Esophagus muscularis mucosa (tissue), 4 donors: ENCODE data around the gene RNF157. TPM values are rescaled to one million over a fixed set of nuclear protein-coding genes. Genes with fewer than 3 reads are reported as not detected.
A peak's percentile ranks its signal among the peaks of the same experiment; 100 is the strongest.
"Not testable (repeated sequence)": the region's sequence is repeated elsewhere in the genome, so short reads cannot be mapped to it uniquely, and the experiment has no call there.

Source experiments
- DNase-seq: peaks from one replicate; pipeline ENCODE4 v3.0.0-alpha.2; 2017; ENCODE audit errors: extremely low spot score
- H3K27ac ChIP-seq, 4 donors: fragments of 200-600 bp; sonication (generic); replicated peaks in 1 of 4; 1 replicate in 3 of 4; 2 replicates in 1 of 4; pipeline ENCODE4 v1.5.1; 2016 to 2019; ENCODE audit warnings: mild to moderate bottlenecking in 1 of 4
- H3K27me3 ChIP-seq, 4 donors: fragments of 200-600 bp; sonication (generic); one replicate each; pipeline versions ENCODE4 v1.5.1 to v1.6.0; 2016 to 2019
- H3K36me3 ChIP-seq, 4 donors: fragments of 200-600 bp; sonication (generic); one replicate each; pipeline ENCODE4 v1.5.1; 2016 to 2019
- H3K4me1 ChIP-seq, 4 donors: fragments of 200-600 bp; sonication (generic); one replicate each; pipeline ENCODE4 v1.5.1; 2016 to 2019
- H3K4me3 ChIP-seq, 4 donors: fragments of 200-600 bp; sonication (generic); 1 replicate in 2 of 4; 2 replicates in 2 of 4; pipeline ENCODE4 v1.5.1; 2016 to 2019; ENCODE audit warnings: mild to moderate bottlenecking in 4 of 4, moderate library complexity in 1 of 4
- H3K9me3 ChIP-seq, 4 donors: fragments of 200-600 bp; sonication (generic); 1 replicate in 3 of 4; 2 replicates in 1 of 4; pipeline ENCODE4 v1.5.1; 2016 to 2019
- CTCF ChIP-seq, 3 experiments: fragments of 200-600 bp in 2 of 3; fragments of 450-650 bp in 1 of 3; sonication (generic) in 2 of 3; IDR thresholded peaks; one replicate each; pipeline ENCODE4 v1.5.1; 2017 to 2019; ENCODE audit warnings: antibody characterized with exemption in 3 of 3, mild to moderate bottlenecking in 2 of 3, moderate library complexity in 1 of 3
- EP300 ChIP-seq: sonication (generic); formaldehyde crosslinking; IDR thresholded peaks from one replicate; pipeline ENCODE4 v1.6.1; 2017; ENCODE audit warnings: antibody characterized with exemption
- POLR2A ChIP-seq: fragments of 450-650 bp; IDR thresholded peaks from one replicate; pipeline ENCODE4 v1.6.1; 2017; ENCODE audit warnings: antibody characterized with exemption, moderate library complexity, mild to moderate bottlenecking, low read depth
- POLR2AphosphoS5 ChIP-seq, 2 donors: sonication (generic); formaldehyde crosslinking; IDR thresholded peaks; one replicate each; pipeline ENCODE4 v1.6.1; 2017; ENCODE audit warnings: antibody characterized with exemption in 2 of 2
- WGBS: methylation state at CpG from one replicate; pipeline ENCODE4 v1.1.5; 2018; 5-methylcytosine and 5-hydroxymethylcytosine counted together
- intact Hi-C: fragments of 100-400 bp; cut with DNase I; formaldehyde crosslinking; loops from one replicate; pipeline ENCODE4 v1.15.1; 2023
- total RNA-seq, 4 donors: library from RNA; depleted of rRNA; stranded (reverse); fragments of >200 nt; gene quantifications; one replicate each; pipeline versions ENCODE4 v1.1.0 to v1.2.1, GENCODE V29; 2016

The RNF157 gene
- total RNA-seq, 4 donors from 2014 or later: 2.1 to 8.1 (median 4.8) TPM

- TF ChIP-seq EP300 (no peak), POLR2A (no peak), CTCF (IDR thresholded peaks at IDR 0.05) (no peak), POLR2AphosphoS5 (IDR thresholded peaks at IDR 0.05) (no peak)
- Histone ChIP-seq H3K27ac (no peak overlapping the region), H3K36me3 (no peaks in the 10 kb centered on the region), H3K4me1 (peaks cover 0 to 23% (median 10%) of the 10 kb centered on the region in 4 donors), H3K27me3 (peaks cover 0 to 32% (median 0%) of the 10 kb centered on the region in 4 donors), H3K4me3 (no peak overlapping the region), H3K9me3 (no peaks in the 10 kb centered on the region)
- DNase-seq: no peak
- intact Hi-C loops: no loop called here
- WGBS: 82% methylated on average over 7 of the region's 7 CpGs
Measured at GRCh38 chr17:76253841-76254240, 13.5 kb upstream of the RNF157 start.

- peak overlapping the region; percentile 40 to 75 (median 46) for H3K27ac ChIP-seq
- peaks cover 0 to 32% (median 0%) of the 10 kb centered on the region in 4 donors for H3K27me3 ChIP-seq
- H3K9me3 ChIP-seq, H3K36me3 ChIP-seq, DNase-seq, H3K4me3 ChIP-seq, intact Hi-C loops: not testable (repeated sequence)
- 96% methylated on average over 22 of the region's 23 CpGs for WGBS
- H3K4me1 ChIP-seq: peaks cover 0 to 23% (median 10%) of the 10 kb centered on the region in 4 donors
Measured at GRCh38 chr17:76252967-76253766, 12.9 kb upstream of the RNF157 start.

GRCh38 chr17:76252040-76252954, 12.0 kb upstream of the RNF157 start:
- intact Hi-C loops: no loop called here
- TF ChIP-seq CTCF (IDR thresholded peaks at IDR 0.05) (no peak), POLR2AphosphoS5 (IDR thresholded peaks at IDR 0.05) (peak; percentile 48 to 60), POLR2A (no peak)
- no peaks in the 10 kb centered on the region for H3K36me3 ChIP-seq
- 42% methylated on average over 11 of the region's 11 CpGs for WGBS
- DNase-seq: peak; percentile 94
- H3K4me3 ChIP-seq: no peak overlapping the region
- peaks cover 0 to 32% (median 0%) of the 10 kb centered on the region in 4 donors for H3K27me3 ChIP-seq
- H3K4me1 ChIP-seq: peaks cover 0 to 23% (median 10%) of the 10 kb centered on the region in 4 donors
- no peaks in the 10 kb centered on the region for H3K9me3 ChIP-seq
- H3K27ac ChIP-seq: peak overlapping the region; percentile 40 to 75 (median 46)

- H3K36me3 ChIP-seq: no peaks in the 10 kb centered on the region
- no peaks in the 10 kb centered on the region for H3K9me3 ChIP-seq
- peaks cover 0 to 33% (median 0%) of the 10 kb centered on the region in 4 donors for H3K27me3 ChIP-seq
- H3K4me3 ChIP-seq: no peak overlapping the region
- peak overlapping the region; percentile 34 to 75 (median 44) for H3K27ac ChIP-seq
- DNase-seq: no peak
- H3K4me1 ChIP-seq: peaks cover 0 to 23% (median 10%) of the 10 kb centered on the region in 4 donors
- TF ChIP-seq CTCF (IDR thresholded peaks at IDR 0.05) (no peak), POLR2AphosphoS5 (IDR thresholded peaks at IDR 0.05) (no peak), EP300 (no peak), POLR2A (no peak)
- 84% methylated on average over 8 of the region's 8 CpGs for WGBS
- intact Hi-C loops: no loop called here
Measured at GRCh38 chr17:76251478-76252039, 11.3 kb upstream of the RNF157 start.

- WGBS: 92% methylated on average over 6 of the region's 6 CpGs
- intact Hi-C loops: no loop called here
- Histone ChIP-seq H3K27me3 (peaks cover 0 to 47% (median 0%) of the 10 kb centered on the region in 4 donors), H3K4me1 (peaks cover 0 to 23% (median 10%) of the 10 kb centered on the region in 4 donors), H3K4me3 (no peak overlapping the region), H3K9me3 (no peaks in the 10 kb centered on the region), H3K27ac (no peak overlapping the region), H3K36me3 (no peaks in the 10 kb centered on the region)
- no peak for DNase-seq
- TF ChIP-seq EP300: no peak
Measured at GRCh38 chr17:76250141-76250540, 9.8 kb upstream of the RNF157 start.
